PC-3 (cell line): Measurements from ENCODE around the gene RNASEL. TPM values are rescaled to one million over a fixed set of nuclear protein-coding genes. Genes with fewer than 3 reads are reported as not detected.

Experiments
- ATAC-seq: fragments of 200-7000 bp; cut with Tn5 transposase; 2 replicates; pipeline ENCODE4 v1.9.1; 2020; ENCODE audit warnings: mild to moderate bottlenecking, moderate library complexity
- BruUV-seq: library from RNA; stranded (reverse); fragments of 400-500 nt; replicated peaks from 2 replicates; lab custom pipeline; 2021; lab: Mats Ljungman, UMichigan
- CTCF ChIA-PET: fragments of 300-600 bp; sonication (Branson Sonifier 250); formaldehyde crosslinking; loops from one replicate; lab custom pipeline; 2022; ENCODE audit warnings: antibody characterized with exemption; lab: Charles Lee
- POLR2A ChIA-PET: fragments of 300-600 bp; sonication (Branson Sonifier 250); formaldehyde crosslinking; loops from one replicate; lab custom pipeline; 2022; ENCODE audit warnings: antibody characterized with exemption; ENCODE audit not compliant: unreplicated experiment; lab: Charles Lee
- DNase-seq: peaks from one replicate; pipeline ENCODE4 v3.0.0-alpha.2; 2015
- H2AFZ ChIP-seq: fragments of 300-600 bp; sonication (generic); 2 replicates; pipeline ENCODE4 v1.6.0; 2016; ENCODE audit warnings: antibody characterized with exemption, low read length
- H3F3A ChIP-seq: fragments of 300-600 bp; sonication (generic); one replicate; pipeline ENCODE4 v1.6.0; 2017; ENCODE audit warnings: antibody characterized with exemption, low read length, control low read depth, mild to moderate bottlenecking; ENCODE audit not compliant: unreplicated experiment
- H3K27ac ChIP-seq: fragments of 300-600 bp; sonication (generic); 2 replicates; pipeline ENCODE4 v1.5.1; 2016; ENCODE audit warnings: mild to moderate bottlenecking, low read length
- H3K27me3 ChIP-seq: fragments of 300-600 bp; sonication (generic); 2 replicates; pipeline ENCODE4 v1.6.1; 2016; ENCODE audit warnings: low read length, mixed read lengths
- H3K36me3 ChIP-seq: fragments of 300-600 bp; sonication (generic); 2 replicates; pipeline ENCODE4 v1.6.1; 2016; ENCODE audit warnings: low read depth, mixed run types, low read length, mixed read lengths
- H3K4me1 ChIP-seq: fragments of 300-600 bp; sonication (generic); 2 replicates; pipeline ENCODE4 v1.5.1; 2016; ENCODE audit warnings: low read length; ENCODE audit not compliant: insufficient read depth
- H3K4me2 ChIP-seq: fragments of 300-600 bp; sonication (generic); 2 replicates; pipeline ENCODE4 v1.6.0; 2016; ENCODE audit warnings: low read length
- H3K4me3 ChIP-seq: fragments of 300-600 bp; sonication (generic); 2 replicates; pipeline ENCODE4 v1.5.1; 2016; ENCODE audit warnings: mild to moderate bottlenecking, low read length, mixed read lengths
- H3K79me2 ChIP-seq: fragments of 300-600 bp; sonication (generic); 2 replicates; pipeline ENCODE4 v1.6.1; 2017; ENCODE audit warnings: low read length, mixed read lengths
- H3K9ac ChIP-seq: fragments of 300-600 bp; sonication (generic); 2 replicates; pipeline ENCODE4 v1.6.0; 2016; ENCODE audit warnings: mild to moderate bottlenecking, low read length
- H3K9me2 ChIP-seq: fragments of 300-600 bp; sonication (generic); replicated peaks from 2 replicates; pipeline ENCODE4 v1.6.1; 2016; ENCODE audit warnings: mixed run types, low read length, mixed read lengths
- H3K9me3 ChIP-seq: fragments of 300-600 bp; sonication (generic); 2 replicates; pipeline ENCODE4 v1.6.1; 2016; ENCODE audit warnings: low read length, mixed read lengths
- H4K20me1 ChIP-seq: fragments of 300-600 bp; sonication (generic); 2 replicates; pipeline ENCODE4 v1.6.1; 2016; ENCODE audit warnings: low read length, mixed read lengths
- CTCF ChIP-seq: fragments of 300-600 bp; sonication (generic); conservative IDR thresholded peaks from 2 replicates; pipeline ENCODE4 v1.5.1; 2017; ENCODE audit warnings: antibody characterized with exemption, low read depth, mild to moderate bottlenecking, low read length
- EZH2 ChIP-seq: fragments of 300-600 bp; sonication (generic); IDR thresholded peaks from one replicate; pipeline ENCODE4 v1.6.1; 2017; ENCODE audit warnings: antibody characterized with exemption, mild to moderate bottlenecking, low read length; ENCODE audit not compliant: unreplicated experiment
- EZH2phosphoT487 ChIP-seq: fragments of 300-600 bp; sonication (generic); IDR thresholded peaks from 2 replicates; pipeline ENCODE4 v1.6.1; 2018; ENCODE audit warnings: mild to moderate bottlenecking, antibody characterized with exemption, low read length, borderline replicate concordance
- intact Hi-C: fragments of 100-400 bp; cut with micrococcal nuclease; formaldehyde crosslinking; loops from 2 replicates; pipeline ENCODE4 v1.9.0; 2023
- total RNA-seq: library from RNA; depleted of rRNA; stranded (reverse); fragments of >200 nt; gene quantifications from 2 replicates; pipeline ENCODE4 v1.2.3, GENCODE V29; 2014

Gene RNASEL
- total RNA-seq, 1 experiment from 2014 or later, result 1.3 TPM

DNA sequence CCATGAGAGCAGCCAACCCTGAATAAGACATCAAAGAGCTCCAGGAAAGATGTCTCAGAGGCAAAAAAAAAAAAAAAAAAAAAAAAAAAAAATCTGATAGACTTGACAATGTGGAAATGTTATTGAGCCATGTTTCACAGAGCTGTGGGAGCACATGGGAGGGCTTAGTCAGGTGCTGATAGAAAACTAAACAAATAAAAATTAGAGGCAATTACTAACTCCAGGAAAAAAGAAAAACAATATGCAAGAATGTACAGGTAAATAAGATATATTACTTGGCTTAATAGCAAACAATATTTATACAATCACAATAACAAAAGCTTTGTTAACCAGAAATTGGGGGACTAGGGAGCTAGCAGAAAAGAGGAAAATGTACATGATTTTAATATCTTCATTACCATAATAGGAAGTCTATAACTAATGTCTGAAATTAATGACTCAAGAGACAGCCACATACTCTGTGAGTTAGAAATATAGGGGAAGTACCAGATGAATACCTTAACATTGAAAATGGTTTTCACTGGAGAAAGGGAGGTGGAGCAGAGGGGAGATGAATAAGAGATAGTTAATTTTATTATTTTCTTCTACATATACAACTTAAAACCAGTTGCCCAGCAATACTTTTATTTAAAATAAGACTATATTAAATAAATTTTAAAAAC, 32.0 kb upstream of the RNASEL start:
- DNase-seq, result no peak
- no peaks in the 10 kb centered on the region for H4K20me1 ChIP-seq
- no peak overlapping the region for H3K4me2 ChIP-seq
- TF ChIP-seq EZH2 (no peak), CTCF (no peak), EZH2phosphoT487 (no peak)
- intact Hi-C loops, result no loop called here
- no peaks in the 10 kb centered on the region for H3K4me1 ChIP-seq
- H3K36me3 ChIP-seq, result no peaks in the 10 kb centered on the region
- H3K9ac ChIP-seq, result no peak overlapping the region
- BruUV-seq, result no TSS peak
- no peak overlapping the region for H3K27ac ChIP-seq
- CTCF ChIA-PET, result no interaction called here
- peaks cover 5% of the 10 kb centered on the region for H3K27me3 ChIP-seq
- H3F3A ChIP-seq, result no peaks in the 10 kb centered on the region
- H3K9me3 ChIP-seq, result no peaks in the 10 kb centered on the region
- H3K9me2 ChIP-seq, result no peaks in the 10 kb centered on the region
- H2AFZ ChIP-seq, result no peak overlapping the region
- ATAC-seq, result no peak
- POLR2A ChIA-PET, result no interaction called here
- H3K4me3 ChIP-seq, result no peak overlapping the region
- H3K79me2 ChIP-seq, result no peaks in the 10 kb centered on the region

DNA sequence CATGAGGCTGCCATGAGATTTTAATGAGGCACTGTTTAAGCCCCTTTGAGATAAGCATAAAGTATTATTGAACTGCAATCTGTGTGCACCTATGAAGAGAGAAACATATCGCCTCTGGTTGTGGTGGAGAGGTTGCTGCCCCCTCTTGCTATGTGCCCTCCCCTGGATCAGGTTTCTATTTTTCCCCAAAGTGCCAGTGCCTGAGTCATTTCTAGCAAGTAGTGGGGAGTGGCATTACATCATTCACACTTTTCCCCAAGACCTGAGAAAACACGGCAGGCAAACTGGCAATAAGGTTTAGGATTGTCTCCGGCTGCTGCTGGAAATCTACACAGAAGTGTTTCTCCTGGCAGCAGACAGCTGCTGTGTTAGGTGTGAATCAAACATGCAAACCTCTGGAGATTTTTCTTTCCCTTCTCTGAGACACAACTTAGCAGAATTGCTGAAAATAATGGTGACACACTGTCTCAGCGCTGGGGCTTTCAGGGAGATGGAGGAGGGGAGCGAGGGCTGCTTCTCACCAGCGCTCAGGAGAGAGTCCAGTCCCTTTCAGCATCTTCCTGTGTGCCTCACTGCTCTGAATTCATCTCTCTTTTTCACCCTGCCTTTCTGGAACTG, 28.8 kb upstream of the RNASEL start:
- TF ChIP-seq EZH2, result no peak
- H4K20me1 ChIP-seq, result no peaks in the 10 kb centered on the region
- H3K79me2 ChIP-seq, result no peaks in the 10 kb centered on the region
- intact Hi-C loops, result no loop called here
- peaks cover 30% of the 10 kb centered on the region for H3K27me3 ChIP-seq
- no peak overlapping the region for H3K4me2 ChIP-seq
- H3K4me3 ChIP-seq, result no peak overlapping the region
- no peak overlapping the region for H2AFZ ChIP-seq
- H3K4me1 ChIP-seq, result no peaks in the 10 kb centered on the region
- H3K9me3 ChIP-seq, result no peaks in the 10 kb centered on the region
- ATAC-seq (no peak), DNase-seq (no peak)
- no peaks in the 10 kb centered on the region for H3K9me2 ChIP-seq
- no peak overlapping the region for H3K9ac ChIP-seq
- ChIA-PET POLR2A (no interaction called here), CTCF (no interaction called here)
- BruUV-seq, result no TSS peak
- no peaks in the 10 kb centered on the region for H3F3A ChIP-seq
- no peak overlapping the region for H3K27ac ChIP-seq
- H3K36me3 ChIP-seq, result no peaks in the 10 kb centered on the region

- TF ChIP-seq EZH2phosphoT487, result no peak
- no peak for TF ChIP-seq CTCF
- TF ChIP-seq EZH2, result no peak
- no peak for DNase-seq
- intact Hi-C loops, result no loop called here
- Histone ChIP-seq H2AFZ (no peak overlapping the region), H3K4me2 (no peak overlapping the region), H4K20me1 (no peaks in the 10 kb centered on the region), H3K9me2 (no peaks in the 10 kb centered on the region), H3K9ac (no peak overlapping the region), H3K27me3 (peaks cover 30% of the 10 kb centered on the region), H3K4me1 (no peaks in the 10 kb centered on the region), H3K36me3 (no peaks in the 10 kb centered on the region), H3F3A (no peaks in the 10 kb centered on the region), H3K79me2 (no peaks in the 10 kb centered on the region), H3K27ac (no peak overlapping the region), H3K9me3 (no peaks in the 10 kb centered on the region), H3K4me3 (no peak overlapping the region)
- POLR2A ChIA-PET, result no interaction called here
- CTCF ChIA-PET, result no interaction called here
- BruUV-seq, result no TSS peak
- ATAC-seq, result no peak
These were observed 28.0 kb upstream of the RNASEL start for GRCh38 chr1:182617014-182617429.
